GM18868 (cell line): ENCODE measurements around the gene TPT1.
"Not testable (repeated sequence)": the region's sequence is repeated elsewhere in the genome, so short reads cannot be mapped to it uniquely, and the experiment has no call there.

Experiments
- ATAC-seq: cut with Tn5 transposase; IDR thresholded peaks from one replicate; pipeline ENCODE4 v1.9.1; 2021; ENCODE audit warnings: mild to moderate bottlenecking, moderate library complexity; ENCODE audit not compliant: unreplicated experiment

The TPT1 gene

GRCh38 chr13:45341034-45341798 is at the start of gene TPT1:
Gene TPT1, minus strand, starts transcription at chr13:45341183. Its CDS starts 114 bp downstream, at chr13:45341069.
- peak; percentile 90 for ATAC-seq

GRCh38 chr13:45390348-45390747 is 49.4 kb upstream of the TPT1 start:
- not testable (repeated sequence) for ATAC-seq

GRCh38 chr13:45388664-45389063 is 47.7 kb upstream of the TPT1 start:
- ATAC-seq = no peak

GRCh38 chr13:45386892-45387575 is 46.1 kb upstream of the TPT1 start:
- ATAC-seq = not testable (repeated sequence)

GRCh38 chr13:45385907-45386553 is 45.0 kb upstream of the TPT1 start:
- no peak for ATAC-seq

- ATAC-seq = no peak
These were observed 44.3 kb upstream of the TPT1 start for GRCh38 chr13:45385320-45385719.

GRCh38 chr13:45384474-45385174 is 43.6 kb upstream of the TPT1 start:
- ATAC-seq = no peak

GRCh38 chr13:45382739-45383138 is 41.8 kb upstream of the TPT1 start:
- ATAC-seq = not testable (repeated sequence)

- no peak for ATAC-seq
These were observed 40.2 kb upstream of the TPT1 start for GRCh38 chr13:45381196-45381595.

GRCh38 chr13:45380708-45381107 is 39.7 kb upstream of the TPT1 start:
- not testable (repeated sequence) for ATAC-seq

- not testable (repeated sequence) for ATAC-seq
These were observed 38.5 kb upstream of the TPT1 start for GRCh38 chr13:45379516-45379915.

GRCh38 chr13:45378786-45379185 is 37.8 kb upstream of the TPT1 start:
- not testable (repeated sequence) for ATAC-seq

- not testable (repeated sequence) for ATAC-seq
These were observed 36.3 kb upstream of the TPT1 start for GRCh38 chr13:45377314-45377713.

GRCh38 chr13:45376651-45377050 is 35.7 kb upstream of the TPT1 start:
- ATAC-seq = not testable (repeated sequence)

- ATAC-seq = no peak
These were observed 33.9 kb upstream of the TPT1 start for GRCh38 chr13:45374917-45375316.

GRCh38 chr13:45373162-45373547 is 32.2 kb upstream of the TPT1 start:
- ATAC-seq = no peak

GRCh38 chr13:45372189-45373161 is 31.5 kb upstream of the TPT1 start:
- no peak for ATAC-seq

- ATAC-seq = no peak
These were observed 30.0 kb upstream of the TPT1 start for GRCh38 chr13:45370922-45371406.

GRCh38 chr13:45369116-45369515 is 28.1 kb upstream of the TPT1 start:
- no peak for ATAC-seq

GRCh38 chr13:45368571-45368970 is 27.6 kb upstream of the TPT1 start:
- no peak for ATAC-seq
